ENCODE results near the gene PITPNC1. TPM values are rescaled to one million over a fixed set of nuclear protein-coding genes. Genes with fewer than 3 reads are reported as not detected.
A peak's percentile ranks its signal among the peaks of the same experiment; 100 is the strongest.

PITPNC1 gene
- total RNA-seq, 1 donor from 2014 or later: 23.7 TPM

DNA sequence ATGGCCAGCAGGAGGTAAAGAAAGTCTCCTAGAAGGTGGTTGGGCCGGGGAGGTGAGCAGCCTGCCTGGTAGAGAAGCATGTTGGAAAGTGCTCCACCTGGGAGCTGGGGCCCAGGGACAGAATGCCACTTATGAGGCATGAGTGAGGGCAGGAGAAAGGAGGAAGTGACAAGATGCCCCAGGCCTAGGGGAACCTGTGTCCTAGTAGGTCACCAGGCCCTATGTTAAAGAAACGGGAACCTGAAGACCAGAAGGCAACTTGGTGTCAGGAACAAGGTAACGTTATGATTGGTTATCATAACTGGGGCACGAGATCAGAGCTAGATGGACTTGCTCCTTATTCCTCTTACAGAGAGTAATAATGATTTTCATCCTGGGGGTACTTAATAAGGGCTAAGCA lies 34.3 kb downstream of the PITPNC1 start:
- Histone ChIP-seq H3K9me3 (no peaks in the 10 kb centered on the region), H3K4me3 (no peak overlapping the region), H3K27ac (no peak overlapping the region), H3K27me3 (ENCODE audit: low read depth) (no peaks in the 10 kb centered on the region), H3K36me3 (no peaks in the 10 kb centered on the region), H3K4me1 (peaks cover 22% of the 10 kb centered on the region)
- no peak for TF ChIP-seq CTCF (IDR thresholded peaks at IDR 0.05)
- ATAC-seq: peak; percentile 42 to 68
- DNase-seq: no peak
- intact Hi-C loops (cut with DNase I): no loop called here

DNA sequence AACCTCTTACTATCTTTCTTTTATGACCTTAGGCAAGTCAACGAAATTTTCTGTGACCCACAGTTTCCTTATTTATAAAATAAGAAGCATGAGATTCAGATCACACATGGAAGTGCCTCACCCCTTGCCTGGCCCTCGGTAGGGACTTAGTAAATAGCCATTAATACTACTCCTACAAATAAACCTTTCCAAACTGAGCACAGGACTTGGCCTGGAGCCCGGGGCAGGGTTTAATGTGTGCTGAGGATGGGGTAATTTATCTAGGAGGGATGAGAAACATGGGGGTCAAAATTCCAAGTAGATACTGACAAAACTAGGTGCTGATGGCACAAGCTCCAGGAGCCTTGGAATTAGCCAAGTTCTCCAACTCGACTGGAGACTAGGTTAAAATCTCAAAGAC lies 35.0 kb downstream of the PITPNC1 start:
- no peak overlapping the region for H3K27ac ChIP-seq

DNA sequence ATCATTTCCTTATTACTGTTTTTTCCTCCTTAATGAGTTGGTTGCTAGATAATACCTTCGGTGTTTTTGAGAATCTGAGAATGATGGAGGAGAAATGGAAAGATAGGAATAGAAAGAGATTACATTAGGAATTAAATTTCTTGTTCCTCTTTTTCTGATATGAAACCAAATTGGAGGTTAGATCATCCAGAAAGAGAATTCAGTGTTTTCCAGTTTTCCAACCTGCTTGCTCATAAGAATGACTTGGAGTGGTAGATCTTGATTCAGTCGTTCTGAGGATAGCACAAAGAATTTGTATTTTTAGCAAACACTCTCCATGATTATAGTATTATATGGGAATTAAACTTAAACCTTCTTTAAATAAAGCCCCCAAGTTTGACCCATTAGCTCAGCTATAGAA lies 35.9 kb downstream of the PITPNC1 start:
- H3K4me1 ChIP-seq: peaks cover 22% of the 10 kb centered on the region
- H3K4me3 ChIP-seq: no peak overlapping the region
- DNase-seq (no peak), ATAC-seq (no peak)
- no peak for TF ChIP-seq CTCF (IDR thresholded peaks at IDR 0.05)
- H3K36me3 ChIP-seq: no peaks in the 10 kb centered on the region
- no peaks in the 10 kb centered on the region for H3K9me3 ChIP-seq
- no peak overlapping the region for H3K27ac ChIP-seq
- H3K27me3 ChIP-seq (ENCODE audit: low read depth): no peaks in the 10 kb centered on the region
- intact Hi-C loops (cut with DNase I): no loop called here

More for the DNA sequence above, 35.0 kb downstream of the PITPNC1 start:
- ATAC-seq (no peak), DNase-seq (no peak)
- Histone ChIP-seq H3K36me3 (no peaks in the 10 kb centered on the region), H3K4me1 (peaks cover 22% of the 10 kb centered on the region), H3K4me3 (no peak overlapping the region), H3K9me3 (no peaks in the 10 kb centered on the region), H3K27me3 (ENCODE audit: low read depth) (no peaks in the 10 kb centered on the region)
- no peak for TF ChIP-seq CTCF (IDR thresholded peaks at IDR 0.05)
- intact Hi-C loops (cut with DNase I): no loop called here

- Histone ChIP-seq H3K36me3 (no peaks in the 10 kb centered on the region), H3K27ac (no peak overlapping the region), H3K4me3 (no peak overlapping the region), H3K4me1 (peaks cover 22% of the 10 kb centered on the region), H3K9me3 (no peaks in the 10 kb centered on the region), H3K27me3 (ENCODE audit: low read depth) (no peaks in the 10 kb centered on the region)
- intact Hi-C loops (cut with DNase I): no loop called here
- ATAC-seq (no peak), DNase-seq (no peak)
- TF ChIP-seq CTCF (IDR thresholded peaks at IDR 0.05): no peak
These were observed 36.3 kb downstream of the PITPNC1 start for GRCh38 chr17:67413388-67413787.

GRCh38 chr17:67414130-67414529 lies 37.0 kb downstream of the PITPNC1 start:
- Histone ChIP-seq H3K4me1 (peaks cover 22% of the 10 kb centered on the region), H3K9me3 (no peaks in the 10 kb centered on the region), H3K27me3 (ENCODE audit: low read depth) (no peaks in the 10 kb centered on the region), H3K27ac (no peak overlapping the region), H3K36me3 (no peaks in the 10 kb centered on the region), H3K4me3 (no peak overlapping the region)
- no peak for TF ChIP-seq CTCF (IDR thresholded peaks at IDR 0.05)
- no peak for ATAC-seq
- DNase-seq: no peak
- intact Hi-C loops (cut with DNase I): no loop called here

DNA sequence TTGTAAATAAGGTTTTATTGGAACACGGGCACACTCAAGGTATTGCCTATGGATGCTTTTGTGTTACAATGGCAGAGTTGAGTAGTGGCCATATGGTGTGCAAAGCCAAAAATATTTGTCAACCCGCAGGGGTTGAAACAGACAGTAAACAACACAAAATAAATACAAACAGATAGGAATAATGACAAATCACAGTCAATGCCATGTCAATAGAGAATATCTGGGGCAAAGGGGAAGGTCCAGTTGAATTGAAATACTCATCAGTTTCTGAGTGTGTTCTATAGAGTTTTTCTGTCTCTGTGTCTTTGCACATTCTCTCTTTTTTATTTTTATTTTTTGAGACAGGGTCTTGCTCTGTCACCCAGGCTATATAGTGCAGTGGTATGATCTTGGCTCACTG lies 37.5 kb downstream of the PITPNC1 start:
- no peak overlapping the region for H3K4me3 ChIP-seq
- H3K9me3 ChIP-seq: no peaks in the 10 kb centered on the region
- H3K36me3 ChIP-seq: no peaks in the 10 kb centered on the region
- no peak for TF ChIP-seq CTCF (IDR thresholded peaks at IDR 0.05)
- ATAC-seq: no peak
- intact Hi-C loops (cut with DNase I): no loop called here
- no peak overlapping the region for H3K27ac ChIP-seq
- no peaks in the 10 kb centered on the region for H3K27me3 ChIP-seq (ENCODE audit: low read depth)
- H3K4me1 ChIP-seq: peaks cover 22% of the 10 kb centered on the region
- DNase-seq: no peak
